ENCODE results near the gene LRG1. TPM values are rescaled to one million over a fixed set of nuclear protein-coding genes. Genes with fewer than 3 reads are reported as not detected.

LRG1 gene
- 0.18 TPM for total RNA-seq
- under 1 TPM; 0.48 to 0.92 (median 0.66) TPM for polyA plus RNA-seq (ENCODE audit: insufficient read depth in 1 of 8, insufficient read length in 8 of 8, low replicate concordance in 1 of 8)
- long read RNA-seq, donor 1: 0 reads
- long read RNA-seq, donor 2: 0 reads
- long read RNA-seq, donor 3, partial matches to known transcripts: 0 of 1 reads
- long read RNA-seq, donor 3, other reads (novel, unspliced or antisense): 0 of 1 reads
- long read RNA-seq, donor 4: 0 reads
- long read RNA-seq, donor 5: 0 reads
- long read RNA-seq, donor 6, partial matches to known transcripts: 0 of 2 reads
- long read RNA-seq, donor 6, other reads (novel, unspliced or antisense): 0 of 2 reads
- long read RNA-seq, donor 7: 0 reads
- long read RNA-seq, donor 8: 0 reads
- long read RNA-seq, donor 9: 0 reads
- long read RNA-seq, donor 10: 0 reads
- long read RNA-seq, donor 11: 0 reads

- Histone ChIP-seq H3K9me3 (replicated peaks; ENCODE audit: control insufficient read depth, low read depth, low read length) (peaks cover 8% of the 10 kb centered on the region), H3K36me3 (ENCODE audit: control insufficient read depth, insufficient read depth, low read length) (no peaks in the 10 kb centered on the region), H3K4me3 (ENCODE audit: low read length) (no peak within 1 kb of the TSS), H3K4me1 (ENCODE audit: control insufficient read depth, insufficient read depth, low read length) (peaks cover 25% of the 10 kb centered on the region), H3K27me3 (ENCODE audit: control insufficient read depth, insufficient read depth, low read length) (peaks cover 4% of the 10 kb centered on the region), H3K27ac (ENCODE audit: low read length) (peak within 1 kb of the TSS; percentile 55)
- WGBS (ENCODE audit: insufficient coverage): 71% methylated on average over 8 of the region's 14 CpGs
- DNase-seq: peak; percentile 62
Measured at GRCh38 chr19:4539693-4540581, at the start of gene LRG1. LRG1 (minus strand) TSS chr19:4540036; CDS start chr19:4540013, 23 bp downstream.

GRCh38 chr19:4588291-4588761, 48.5 kb upstream of the LRG1 start:
- no peaks in the 10 kb centered on the region for H3K36me3 ChIP-seq (ENCODE audit: control insufficient read depth, insufficient read depth, low read length)
- peak overlapping the region; percentile 42 for H3K27ac ChIP-seq (ENCODE audit: low read length)
- H3K4me1 ChIP-seq (ENCODE audit: control insufficient read depth, insufficient read depth, low read length): peaks cover 42% of the 10 kb centered on the region
- peaks cover 21% of the 10 kb centered on the region for H3K27me3 ChIP-seq (ENCODE audit: control insufficient read depth, insufficient read depth, low read length)
- H3K9me3 ChIP-seq (replicated peaks; ENCODE audit: control insufficient read depth, low read depth, low read length): no peaks in the 10 kb centered on the region
- WGBS (ENCODE audit: insufficient coverage): 36% methylated on average over 7 of the region's 9 CpGs
- DNase-seq: no peak
- no peak overlapping the region for H3K4me3 ChIP-seq (ENCODE audit: low read length)

GRCh38 chr19:4587527-4587926, 47.7 kb upstream of the LRG1 start:
- H3K27ac ChIP-seq (ENCODE audit: low read length): peak overlapping the region; percentile 2
- 80% methylated on average over 1 of the region's 6 CpGs for WGBS (ENCODE audit: insufficient coverage)
- H3K27me3 ChIP-seq (ENCODE audit: control insufficient read depth, insufficient read depth, low read length): peaks cover 22% of the 10 kb centered on the region
- no peak overlapping the region for H3K4me3 ChIP-seq (ENCODE audit: low read length)
- no peak for DNase-seq
- no peaks in the 10 kb centered on the region for H3K36me3 ChIP-seq (ENCODE audit: control insufficient read depth, insufficient read depth, low read length)
- no peaks in the 10 kb centered on the region for H3K9me3 ChIP-seq (replicated peaks; ENCODE audit: control insufficient read depth, low read depth, low read length)
- H3K4me1 ChIP-seq (ENCODE audit: control insufficient read depth, insufficient read depth, low read length): peaks cover 38% of the 10 kb centered on the region

DNA sequence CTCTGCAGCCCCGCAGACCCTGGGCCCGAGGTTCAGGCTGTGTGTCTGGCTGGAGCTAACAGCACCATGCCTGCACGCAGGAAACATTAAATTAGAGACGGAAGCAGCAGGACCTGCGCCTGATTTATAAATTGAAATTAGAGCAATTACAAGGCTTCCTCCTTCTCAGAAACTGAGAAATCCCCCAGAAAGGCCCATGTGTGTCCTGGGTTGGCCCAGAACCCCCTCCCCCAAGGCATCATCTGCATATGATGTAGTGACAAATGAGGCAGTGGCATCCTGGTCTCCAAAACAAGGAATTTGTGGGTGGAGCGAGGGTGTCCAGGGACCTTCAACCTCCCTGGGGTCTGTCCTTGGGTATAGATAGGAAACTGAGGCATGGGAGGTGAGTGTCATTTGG, 46.9 kb upstream of the LRG1 start:
- peaks cover 28% of the 10 kb centered on the region for H3K27me3 ChIP-seq (ENCODE audit: control insufficient read depth, insufficient read depth, low read length)

DNA sequence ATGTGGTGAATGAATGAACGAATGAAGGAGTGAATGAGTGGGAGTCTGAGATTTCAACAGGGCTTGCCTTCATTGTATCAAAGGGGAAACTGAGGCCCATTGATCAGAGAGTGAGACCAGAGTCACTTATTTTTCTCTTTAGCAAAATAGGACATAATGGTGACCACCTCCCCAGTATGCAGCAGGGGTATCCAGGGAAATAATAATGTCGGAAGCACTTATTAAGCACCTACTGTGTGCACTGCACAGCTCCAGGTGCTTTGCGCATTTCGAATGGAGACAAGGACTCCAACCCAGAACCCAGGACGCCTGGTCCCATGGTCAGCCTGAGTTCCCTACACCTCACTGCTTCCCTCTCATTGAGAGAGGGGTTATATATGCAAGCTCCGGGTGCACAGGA, 46.4 kb upstream of the LRG1 start:
- Histone ChIP-seq H3K27me3 (ENCODE audit: control insufficient read depth, insufficient read depth, low read length) (peaks cover 29% of the 10 kb centered on the region), H3K27ac (ENCODE audit: low read length) (no peak overlapping the region), H3K9me3 (replicated peaks; ENCODE audit: control insufficient read depth, low read depth, low read length) (no peaks in the 10 kb centered on the region), H3K4me3 (ENCODE audit: low read length) (no peak overlapping the region), H3K4me1 (ENCODE audit: control insufficient read depth, insufficient read depth, low read length) (peaks cover 45% of the 10 kb centered on the region), H3K36me3 (ENCODE audit: control insufficient read depth, insufficient read depth, low read length) (no peaks in the 10 kb centered on the region)
- WGBS (ENCODE audit: insufficient coverage): 25% methylated on average over 1 of the region's 6 CpGs
- no peak for DNase-seq

More for the DNA sequence above, 46.9 kb upstream of the LRG1 start:
- Histone ChIP-seq H3K9me3 (replicated peaks; ENCODE audit: control insufficient read depth, low read depth, low read length) (no peaks in the 10 kb centered on the region), H3K27ac (ENCODE audit: low read length) (no peak overlapping the region), H3K4me3 (ENCODE audit: low read length) (no peak overlapping the region), H3K4me1 (ENCODE audit: control insufficient read depth, insufficient read depth, low read length) (peaks cover 44% of the 10 kb centered on the region), H3K36me3 (ENCODE audit: control insufficient read depth, insufficient read depth, low read length) (no peaks in the 10 kb centered on the region)
- 33% methylated on average over 1 of the region's 6 CpGs for WGBS (ENCODE audit: insufficient coverage)
- no peak for DNase-seq

DNA sequence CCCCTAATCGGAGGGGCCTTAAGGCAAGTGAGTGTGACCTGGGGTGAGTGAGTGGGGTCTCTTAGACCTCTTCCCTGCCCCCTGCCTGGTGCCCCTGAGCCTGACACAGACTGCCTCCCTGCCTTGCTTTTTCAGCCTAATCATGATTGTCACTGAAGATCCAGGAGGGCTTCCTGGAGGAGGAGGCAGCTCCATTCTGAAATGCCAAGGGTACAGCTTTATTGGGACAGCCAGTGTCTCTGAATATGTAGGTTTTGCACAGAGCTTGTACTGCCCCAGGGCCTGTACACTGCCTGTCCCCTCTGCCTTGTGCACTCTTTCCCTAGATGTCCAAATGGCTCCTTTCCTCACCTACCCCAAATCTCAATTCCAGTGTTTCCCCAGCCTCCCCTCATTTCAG, 45.7 kb upstream of the LRG1 start:
- WGBS (ENCODE audit: insufficient coverage): no CpG with 5 or more reads among the region's 1 CpG
- Histone ChIP-seq H3K4me1 (ENCODE audit: control insufficient read depth, insufficient read depth, low read length) (peaks cover 48% of the 10 kb centered on the region), H3K27me3 (ENCODE audit: control insufficient read depth, insufficient read depth, low read length) (peaks cover 33% of the 10 kb centered on the region)

DNA sequence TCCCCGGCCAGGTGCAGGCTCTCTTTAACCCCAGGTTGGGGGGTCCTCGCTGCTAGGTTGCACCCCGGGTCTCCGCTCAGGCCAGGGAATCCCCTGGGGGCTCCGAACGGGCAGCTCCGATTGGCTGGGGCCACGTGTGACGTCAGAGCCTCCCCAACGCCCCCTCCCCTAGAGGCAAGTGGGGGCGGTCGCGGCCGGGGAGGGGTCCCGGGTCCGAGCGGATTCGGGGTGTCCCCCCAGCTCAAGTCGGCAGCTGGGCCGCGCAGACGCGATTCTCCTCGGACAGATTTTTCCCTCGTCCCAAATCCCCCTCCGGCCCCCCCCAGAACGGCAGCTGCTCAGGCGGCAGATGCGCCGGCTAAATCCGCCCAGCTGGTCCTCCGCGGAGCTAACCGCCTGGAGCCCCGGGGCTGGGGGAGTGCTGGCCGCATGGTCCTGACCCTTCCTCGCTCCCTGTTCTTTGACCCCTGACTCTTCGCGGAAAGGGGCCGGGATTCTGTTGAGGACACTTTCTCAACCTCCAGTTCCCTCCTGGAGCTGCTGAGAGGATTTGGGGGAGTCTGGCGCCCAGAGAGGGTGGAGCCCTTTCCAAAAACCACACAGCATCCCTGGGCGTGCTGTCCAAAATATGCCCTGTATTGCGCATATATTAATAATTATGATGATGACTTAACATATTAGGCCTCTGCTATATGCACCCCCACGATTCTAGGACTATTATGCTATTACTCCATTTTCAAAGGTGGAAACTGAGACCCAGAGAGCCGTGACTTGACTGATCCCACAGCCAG, 45.0 kb upstream of the LRG1 start:
- Histone ChIP-seq H3K27me3 (ENCODE audit: control insufficient read depth, insufficient read depth, low read length) (peaks cover 39% of the 10 kb centered on the region), H3K36me3 (ENCODE audit: control insufficient read depth, insufficient read depth, low read length) (no peaks in the 10 kb centered on the region), H3K9me3 (replicated peaks; ENCODE audit: control insufficient read depth, low read depth, low read length) (no peaks in the 10 kb centered on the region), H3K4me1 (ENCODE audit: control insufficient read depth, insufficient read depth, low read length) (peaks cover 55% of the 10 kb centered on the region), H3K27ac (ENCODE audit: low read length) (peak overlapping the region; percentile 86), H3K4me3 (ENCODE audit: low read length) (peak overlapping the region; percentile 57)
- 1% methylated on average over 32 of the region's 45 CpGs for WGBS (ENCODE audit: insufficient coverage)
- peak; percentile 88 for DNase-seq

More for the DNA sequence above, 45.7 kb upstream of the LRG1 start:
- H3K27ac ChIP-seq (ENCODE audit: low read length): no peak overlapping the region
- H3K4me3 ChIP-seq (ENCODE audit: low read length): no peak overlapping the region
- H3K9me3 ChIP-seq (replicated peaks; ENCODE audit: control insufficient read depth, low read depth, low read length): no peaks in the 10 kb centered on the region
- DNase-seq: no peak
- no peaks in the 10 kb centered on the region for H3K36me3 ChIP-seq (ENCODE audit: control insufficient read depth, insufficient read depth, low read length)

- peak overlapping the region; percentile 86 for H3K27ac ChIP-seq (ENCODE audit: low read length)
- H3K27me3 ChIP-seq (ENCODE audit: control insufficient read depth, insufficient read depth, low read length): peaks cover 47% of the 10 kb centered on the region
- H3K4me1 ChIP-seq (ENCODE audit: control insufficient read depth, insufficient read depth, low read length): peaks cover 53% of the 10 kb centered on the region
- H3K36me3 ChIP-seq (ENCODE audit: control insufficient read depth, insufficient read depth, low read length): no peaks in the 10 kb centered on the region
- 2% methylated on average over 49 of the region's 49 CpGs for WGBS (ENCODE audit: insufficient coverage)
- peak; percentile 53 for DNase-seq
- H3K4me3 ChIP-seq (ENCODE audit: low read length): peak overlapping the region; percentile 57
- no peaks in the 10 kb centered on the region for H3K9me3 ChIP-seq (replicated peaks; ENCODE audit: control insufficient read depth, low read depth, low read length)
Measured at GRCh38 chr19:4583961-4584669, 44.3 kb upstream of the LRG1 start.
